Activated CD8-positive, alpha-beta T cell treated with anti-CD3 and anti-CD28 coated beads, Interleukin-2, amount 10 ng/mL, durations not matched to agents 7 days and 5 days (primary cell): Measurements from ENCODE around the gene CD247. TPM values are rescaled to one million over a fixed set of nuclear protein-coding genes. Genes with fewer than 3 reads are reported as not detected.

Experiments used
- ATAC-seq: fragments of 150-1000 bp; cut with Tn5 transposase; one replicate; pipeline ENCODE4 v1.10.0; 2021; ENCODE audit warnings: moderate library complexity
- CTCF ChIA-PET: fragments of 350-600 bp; sonication (Branson Sonifier 250); formaldehyde crosslinking; loops from one replicate; lab custom pipeline; 2021; ENCODE audit warnings: antibody characterized with exemption; lab: Charles Lee
- POLR2A ChIA-PET: fragments of 350-600 bp; sonication (Branson Sonifier 250); formaldehyde crosslinking; loops from one replicate; lab custom pipeline; 2021; ENCODE audit warnings: antibody characterized with exemption; lab: Charles Lee
- DNase-seq: peaks from one replicate; pipeline ENCODE4 v3.0.0-alpha.2; 2020
- H3K27ac Mint-ChIP-seq: one replicate; pipeline ENCODE4 v1.8.0; 2021; ENCODE audit warnings: mild to moderate bottlenecking, mixed read lengths
- H3K27me3 Mint-ChIP-seq: one replicate; pipeline ENCODE4 v1.8.0; 2021; ENCODE audit warnings: low read depth, mixed read lengths
- H3K36me3 Mint-ChIP-seq: one replicate; pipeline ENCODE4 v1.8.0; 2021; ENCODE audit warnings: low read depth, mixed read lengths
- H3K4me1 Mint-ChIP-seq: one replicate; pipeline ENCODE4 v1.8.0; 2021; ENCODE audit warnings: low read depth, mixed read lengths
- H3K4me3 Mint-ChIP-seq: one replicate; pipeline ENCODE4 v1.8.0; 2021; ENCODE audit warnings: mild to moderate bottlenecking, mixed read lengths
- H3K9me3 Mint-ChIP-seq: one replicate; pipeline ENCODE4 v1.8.0; 2022; ENCODE audit warnings: mixed read lengths; ENCODE audit not compliant: insufficient read depth
- total RNA-seq, 2 experiments: library from RNA; stranded (reverse); gene quantifications; one replicate each; pipeline ENCODE4 v1.2.3, GENCODE V29; 2021

CD247 gene
- total RNA-seq, 2 experiments from 2014 or later, result 243 to 251 TPM

DNA sequence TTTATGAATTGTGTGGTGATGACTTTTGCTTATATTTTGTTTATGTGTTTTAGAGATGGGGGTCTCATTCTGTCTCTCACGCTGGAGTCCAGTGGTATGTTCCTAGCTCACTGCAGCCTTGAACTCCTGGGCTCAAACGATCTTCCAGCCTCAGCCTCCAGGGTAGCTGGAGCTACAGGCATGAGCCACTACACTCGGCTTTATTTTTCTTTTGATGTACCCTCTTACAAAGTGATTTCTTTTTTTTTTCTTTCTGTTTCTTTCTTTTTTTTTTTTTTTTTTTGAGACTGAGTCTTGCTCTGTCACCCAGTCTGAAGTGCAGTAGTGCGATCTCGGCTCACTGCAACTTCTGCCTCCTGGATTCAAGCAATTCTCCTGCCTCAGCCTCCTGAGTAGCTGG lies 46.8 kb downstream of the CD247 start:
- no peaks in the 10 kb centered on the region for H3K27me3 Mint-ChIP-seq
- H3K4me3 Mint-ChIP-seq, result no peak overlapping the region
- no peaks in the 10 kb centered on the region for H3K9me3 Mint-ChIP-seq
- H3K27ac Mint-ChIP-seq, result peak overlapping the region; percentile 20
- H3K36me3 Mint-ChIP-seq, result peaks cover 55% of the 10 kb centered on the region
- no peak for DNase-seq
- peaks cover 75% of the 10 kb centered on the region for H3K4me1 Mint-ChIP-seq
- ChIA-PET POLR2A (interaction anchor here (0.7 kb wide), 1 partner anchor 38 kb away, joined by 3 read pairs; no protein-coding TSS in a partner anchor), CTCF (interaction anchor here (1.4 kb wide), 1 partner anchor 18 kb away, joined by 6 read pairs; no protein-coding TSS in a partner anchor)
- ATAC-seq, result no peak

DNA sequence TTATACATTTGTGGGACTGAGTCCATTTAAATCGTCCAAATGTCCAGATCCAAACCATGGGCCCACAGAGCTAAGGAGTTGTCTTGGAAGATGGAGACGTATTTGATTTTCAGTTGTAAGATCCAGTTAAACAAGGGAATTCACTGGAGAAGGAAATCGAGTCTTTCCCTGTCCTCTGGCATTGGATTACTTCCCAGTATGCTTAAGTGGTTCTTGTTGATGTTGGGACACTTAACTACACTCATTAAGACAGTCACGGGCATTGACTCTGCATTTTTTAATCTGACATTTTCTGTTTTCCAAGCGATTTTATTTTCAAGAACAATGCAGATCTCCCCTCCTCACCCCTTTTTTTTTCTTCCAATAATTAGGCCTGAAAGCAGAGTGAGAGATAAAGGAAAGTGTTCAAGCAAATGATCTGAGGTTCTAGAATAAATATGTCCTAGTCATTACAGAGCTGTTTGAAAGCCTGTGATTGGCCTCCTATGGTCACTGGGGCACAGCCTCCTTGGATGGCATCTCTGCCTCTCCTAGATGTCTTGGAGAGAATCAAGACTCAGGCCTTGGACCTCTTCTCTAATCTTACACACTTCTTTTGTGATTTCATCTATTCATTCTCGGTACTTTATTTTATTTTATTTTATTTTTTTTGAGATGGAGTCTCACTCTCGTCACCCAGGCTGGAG lies 48.9 kb downstream of the CD247 start:
- DNase-seq (no peak), ATAC-seq (no peak)
- CTCF ChIA-PET, result interaction anchor here (0.9 to 1.3 kb wide), 2 partner anchors 45 to 86 kb away, joined by 3 read pairs; no protein-coding TSS in a partner anchor
- Mint-ChIP-seq H3K9me3 (no peaks in the 10 kb centered on the region), H3K4me1 (peaks cover 73% of the 10 kb centered on the region), H3K27ac (no peak overlapping the region), H3K27me3 (no peaks in the 10 kb centered on the region), H3K4me3 (no peak overlapping the region), H3K36me3 (peaks cover 57% of the 10 kb centered on the region)
- POLR2A ChIA-PET, result interaction anchor here (0.6 kb wide), 1 partner anchor 12 kb away, joined by 3 read pairs; no protein-coding TSS in a partner anchor

DNA sequence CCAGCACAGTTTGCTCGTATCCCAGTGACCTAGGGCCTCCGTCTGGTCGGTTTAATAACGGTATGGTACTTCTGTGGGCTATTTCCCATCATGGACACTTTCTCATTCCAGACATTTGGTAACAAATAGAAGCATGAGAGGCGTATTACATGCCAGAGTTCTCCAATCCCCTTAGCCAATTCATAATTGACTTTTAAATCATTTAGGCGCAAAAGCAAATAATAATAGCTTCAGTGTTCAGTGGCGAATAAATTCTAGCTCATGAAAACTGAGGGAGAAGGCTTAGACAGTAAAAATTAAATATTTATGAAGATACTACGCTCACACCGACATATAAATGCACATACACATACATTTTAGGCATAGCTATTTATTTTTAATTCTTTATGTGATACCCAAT lies 50.6 kb downstream of the CD247 start:
- CTCF ChIA-PET, result interaction anchor here (1.1 to 5.3 kb wide), 4 partner anchors 11 to 73 kb away, joined by 3 to 26 read pairs (median 4); partner anchors contain the start of gene CD247
- H3K27ac Mint-ChIP-seq, result no peak overlapping the region
- no peaks in the 10 kb centered on the region for H3K9me3 Mint-ChIP-seq
- no peak for ATAC-seq
- peaks cover 61% of the 10 kb centered on the region for H3K36me3 Mint-ChIP-seq
- POLR2A ChIA-PET, result interaction anchor here (0.9 kb wide), 1 partner anchor 11 kb away, joined by 4 read pairs; no protein-coding TSS in a partner anchor
- H3K4me3 Mint-ChIP-seq, result no peak overlapping the region
- no peak for DNase-seq
- no peaks in the 10 kb centered on the region for H3K27me3 Mint-ChIP-seq
- peaks cover 68% of the 10 kb centered on the region for H3K4me1 Mint-ChIP-seq

DNA sequence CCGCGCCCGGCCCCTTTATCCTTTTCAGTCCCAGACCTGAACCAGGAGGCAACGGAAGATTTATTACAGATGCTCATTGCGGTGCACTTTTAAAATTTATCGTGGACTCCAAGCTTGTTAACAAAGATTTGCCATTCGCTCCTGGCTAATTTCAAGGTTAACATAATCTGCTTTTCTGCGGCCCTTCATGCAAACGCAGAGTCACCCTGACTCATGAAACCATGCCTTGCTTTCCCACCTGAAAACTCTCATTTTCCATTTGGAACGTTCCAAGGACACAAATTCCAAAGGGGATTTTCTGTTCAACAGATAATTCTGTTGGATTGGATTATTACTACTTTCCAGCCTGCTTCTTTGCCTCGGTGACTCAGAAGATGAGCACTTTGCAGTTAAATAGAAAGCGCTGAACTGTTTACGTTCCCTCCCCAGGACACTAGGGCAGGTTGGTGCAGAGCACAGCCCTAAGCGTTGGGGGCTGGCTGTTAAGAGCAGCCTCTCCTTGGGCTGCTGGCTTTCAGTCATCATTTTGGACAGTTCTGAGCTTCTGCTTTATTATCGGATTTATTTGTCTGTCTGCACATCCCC lies 51.1 kb downstream of the CD247 start:
- no peak for ATAC-seq

DNA sequence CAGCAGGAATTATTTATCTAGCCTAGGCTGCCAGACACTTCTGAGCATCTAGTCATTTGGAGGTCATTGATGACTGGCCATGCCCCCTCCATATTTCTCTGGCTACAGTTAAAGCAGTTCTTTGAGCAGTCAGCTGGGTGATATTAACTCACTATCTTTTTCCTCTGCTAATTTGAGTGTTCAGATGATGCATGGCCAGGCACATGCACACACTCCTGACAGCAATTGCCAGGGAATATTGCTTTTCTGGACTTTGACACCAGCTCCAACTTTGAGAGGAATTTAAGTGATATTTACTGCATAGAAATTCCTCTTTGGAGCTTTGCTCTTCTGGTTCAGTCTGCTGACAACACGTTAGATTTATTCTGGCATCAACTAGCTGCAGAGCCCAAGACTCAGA lies 52.6 kb downstream of the CD247 start:
- H3K9me3 Mint-ChIP-seq, result no peaks in the 10 kb centered on the region
- H3K4me3 Mint-ChIP-seq, result no peak overlapping the region
- ATAC-seq, result no peak
- CTCF ChIA-PET, result interaction anchor here (0.9 to 5.3 kb wide), 6 partner anchors 9 to 198 kb away, joined by 3 to 26 read pairs (median 3); no protein-coding TSS in a partner anchor
- peak overlapping the region; percentile 57 for H3K27ac Mint-ChIP-seq
- POLR2A ChIA-PET, result interaction anchor here (0.8 to 2.2 kb wide), 3 partner anchors 10 to 24 kb away, joined by 3 to 5 read pairs (median 3); no protein-coding TSS in a partner anchor
- DNase-seq, result no peak
- H3K27me3 Mint-ChIP-seq, result no peaks in the 10 kb centered on the region
- peaks cover 60% of the 10 kb centered on the region for H3K36me3 Mint-ChIP-seq
- H3K4me1 Mint-ChIP-seq, result peaks cover 59% of the 10 kb centered on the region

More for the DNA sequence above, 51.1 kb downstream of the CD247 start:
- Mint-ChIP-seq H3K36me3 (peaks cover 59% of the 10 kb centered on the region), H3K27ac (no peak overlapping the region), H3K27me3 (no peaks in the 10 kb centered on the region), H3K4me3 (no peak overlapping the region), H3K4me1 (peaks cover 65% of the 10 kb centered on the region), H3K9me3 (no peaks in the 10 kb centered on the region)
- ChIA-PET POLR2A (interaction anchor here (1.5 to 2.2 kb wide), 2 partner anchors 11 to 22 kb away, joined by 3 to 5 read pairs; no protein-coding TSS in a partner anchor), CTCF (interaction anchor here (1.4 to 5.3 kb wide), 2 partner anchors 11 to 13 kb away, joined by 5 to 26 read pairs; no protein-coding TSS in a partner anchor)
- DNase-seq, result no peak

DNA sequence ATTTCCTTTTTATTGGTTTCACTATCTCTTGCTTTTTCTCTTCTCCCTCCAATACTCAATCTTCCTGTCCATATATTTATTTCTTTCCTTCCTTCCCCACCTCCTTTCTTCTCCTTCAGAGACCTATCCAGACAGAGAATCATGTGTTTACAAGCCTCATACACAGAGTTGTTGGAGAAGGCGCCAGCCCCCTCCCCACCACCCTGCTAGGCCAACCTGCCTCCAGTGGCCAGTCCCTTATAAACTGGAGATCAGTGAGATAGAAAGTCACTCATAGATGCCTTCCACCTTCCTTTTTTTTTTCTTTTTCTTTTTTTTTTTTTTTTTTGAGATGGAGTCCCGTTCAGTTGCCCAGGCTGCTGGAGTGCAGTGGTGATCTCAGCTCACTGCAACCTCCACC lies 53.3 kb downstream of the CD247 start:
- ChIA-PET POLR2A (interaction anchor here (0.9 to 2.2 kb wide), 2 partner anchors 9 to 18 kb away, joined by 3 to 5 read pairs; no protein-coding TSS in a partner anchor), CTCF (interaction anchor here (0.8 to 5.3 kb wide), 4 partner anchors 8 to 55 kb away, joined by 3 to 26 read pairs (median 4); partner anchors contain the start of gene CD247)
- H3K36me3 Mint-ChIP-seq, result peaks cover 64% of the 10 kb centered on the region
- H3K4me3 Mint-ChIP-seq, result no peak overlapping the region
- no peaks in the 10 kb centered on the region for H3K27me3 Mint-ChIP-seq
- H3K27ac Mint-ChIP-seq, result peak overlapping the region; percentile 35
- ATAC-seq, result no peak
- H3K4me1 Mint-ChIP-seq, result peaks cover 59% of the 10 kb centered on the region
- H3K9me3 Mint-ChIP-seq, result no peaks in the 10 kb centered on the region
- DNase-seq, result no peak

DNA sequence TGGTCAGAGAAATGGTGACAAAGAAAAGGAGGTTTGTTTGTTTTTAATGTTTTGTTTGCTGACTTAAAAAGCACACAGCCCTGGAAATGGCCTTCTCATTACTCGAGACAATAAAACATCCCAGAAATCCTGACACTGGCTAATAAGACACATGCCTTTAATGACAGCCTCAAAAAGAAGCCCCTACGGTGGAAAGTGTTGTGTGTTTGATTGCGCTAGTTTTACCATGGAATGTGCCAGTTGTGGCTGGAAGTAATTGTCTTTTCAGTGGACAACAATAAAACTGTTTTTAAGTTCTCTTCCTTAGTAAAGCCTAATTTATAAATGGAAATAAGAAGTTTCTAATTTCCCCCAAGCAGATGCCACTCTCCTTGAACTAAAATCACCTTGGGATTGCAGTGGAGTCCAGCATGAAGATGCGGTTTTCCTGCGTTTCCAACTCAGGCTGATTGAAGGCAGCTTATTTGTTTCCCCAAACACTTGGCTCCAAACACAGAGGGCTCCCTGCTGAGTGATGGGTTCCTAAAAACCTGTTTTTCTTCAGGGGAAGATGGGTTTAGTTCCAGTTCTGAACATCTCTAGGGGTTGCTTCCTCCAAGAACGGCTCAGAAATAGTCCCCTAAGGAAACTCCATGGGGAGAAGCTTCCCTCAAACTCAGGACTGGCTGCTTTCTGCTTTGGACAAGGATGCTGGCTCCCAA lies 54.3 kb downstream of the CD247 start:
- H3K4me1 Mint-ChIP-seq, result peaks cover 55% of the 10 kb centered on the region
- peaks cover 64% of the 10 kb centered on the region for H3K36me3 Mint-ChIP-seq
- no peak overlapping the region for H3K4me3 Mint-ChIP-seq

DNA sequence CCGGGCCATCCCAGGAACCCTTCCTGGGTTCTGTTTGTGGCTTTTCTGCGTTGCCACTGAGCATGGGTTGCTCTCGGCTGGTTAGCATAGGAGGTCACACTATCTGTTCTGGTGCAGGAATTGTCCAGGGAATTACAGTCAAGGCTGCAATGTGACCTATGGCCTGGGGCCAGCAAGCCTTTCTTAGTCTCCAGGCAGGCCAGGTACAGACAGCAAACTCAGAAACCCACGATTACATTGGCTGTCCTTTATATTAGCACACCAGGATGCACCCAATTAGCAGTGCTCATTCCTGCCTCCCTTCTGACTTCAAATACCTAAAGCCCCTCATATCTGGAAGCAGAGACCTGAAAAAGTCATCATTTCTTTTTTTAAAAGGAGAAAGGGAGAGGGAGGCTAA lies 55.2 kb downstream of the CD247 start:
- POLR2A ChIA-PET, result no interaction called here
- H3K4me1 Mint-ChIP-seq, result peaks cover 51% of the 10 kb centered on the region
- H3K27me3 Mint-ChIP-seq, result no peaks in the 10 kb centered on the region
- H3K4me3 Mint-ChIP-seq, result no peak overlapping the region
- H3K9me3 Mint-ChIP-seq, result no peaks in the 10 kb centered on the region
- peak overlapping the region; percentile 39 for H3K27ac Mint-ChIP-seq
- CTCF ChIA-PET, result no interaction called here
- no peak for DNase-seq
- no peak for ATAC-seq
- H3K36me3 Mint-ChIP-seq, result peaks cover 58% of the 10 kb centered on the region

More for the DNA sequence above, 54.3 kb downstream of the CD247 start:
- Mint-ChIP-seq H3K27ac (no peak overlapping the region), H3K27me3 (no peaks in the 10 kb centered on the region), H3K9me3 (no peaks in the 10 kb centered on the region)
- POLR2A ChIA-PET, result interaction anchor here (0.9 kb wide), 1 partner anchor 17 kb away, joined by 3 read pairs; no protein-coding TSS in a partner anchor
- no peak for DNase-seq
- no peak for ATAC-seq
- CTCF ChIA-PET, result interaction anchor here (0.8 to 5.3 kb wide), 3 partner anchors 7 to 69 kb away, joined by 4 to 26 read pairs (median 5); partner anchors contain the start of gene CD247

DNA sequence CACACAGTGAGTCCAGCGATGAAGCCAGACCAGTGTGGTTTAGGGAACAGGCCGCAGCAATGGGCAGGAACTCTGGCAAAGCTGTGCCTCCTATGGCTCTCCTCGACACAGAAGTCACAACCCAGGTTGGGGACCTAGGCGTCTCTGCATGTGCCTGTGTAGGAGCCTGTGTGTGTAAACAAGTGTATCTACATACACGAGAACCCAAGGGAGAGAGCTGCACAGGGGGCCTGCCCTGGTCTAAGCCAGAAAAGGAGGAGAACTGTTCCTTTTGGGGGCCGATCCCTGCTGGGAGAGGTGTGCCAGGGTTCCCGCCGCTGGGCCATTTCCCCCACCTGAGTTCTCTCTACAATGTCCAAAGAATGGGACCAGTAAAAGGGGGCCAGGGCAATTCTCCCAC lies 56.0 kb downstream of the CD247 start:
- DNase-seq (no peak), ATAC-seq (no peak)
- Mint-ChIP-seq H3K4me3 (no peak overlapping the region), H3K27ac (no peak overlapping the region), H3K27me3 (no peaks in the 10 kb centered on the region), H3K4me1 (peaks cover 53% of the 10 kb centered on the region), H3K36me3 (peaks cover 59% of the 10 kb centered on the region), H3K9me3 (no peaks in the 10 kb centered on the region)
- POLR2A ChIA-PET, result no interaction called here
- CTCF ChIA-PET, result no interaction called here

DNA sequence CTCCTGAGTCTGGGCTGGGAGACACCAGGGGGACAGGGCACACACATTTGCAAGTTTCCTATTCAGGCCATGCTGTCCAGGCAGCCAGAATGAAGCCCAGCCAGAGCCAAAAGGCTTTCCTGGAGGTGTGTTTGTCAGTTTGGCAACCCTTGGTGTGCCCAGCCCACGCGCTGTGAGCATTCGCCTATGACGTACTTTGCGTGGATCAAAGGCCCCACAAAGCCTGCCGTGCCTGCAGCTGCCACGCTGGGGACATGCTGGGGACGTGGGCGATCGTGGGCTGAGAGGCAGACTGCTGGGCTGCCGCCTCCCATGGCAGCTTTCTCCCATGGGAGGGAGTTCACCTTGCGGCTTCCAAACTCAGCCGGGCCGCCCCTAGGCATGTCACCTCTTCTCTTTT lies 57.5 kb downstream of the CD247 start:
- no peak for ATAC-seq
- no peak for DNase-seq
- Mint-ChIP-seq H3K4me1 (peaks cover 64% of the 10 kb centered on the region), H3K36me3 (peaks cover 61% of the 10 kb centered on the region), H3K27me3 (no peaks in the 10 kb centered on the region), H3K27ac (no peak overlapping the region), H3K9me3 (no peaks in the 10 kb centered on the region), H3K4me3 (no peak overlapping the region)
- CTCF ChIA-PET, result no interaction called here
- POLR2A ChIA-PET, result no interaction called here
